Suppressor macrophage treated with lipopolysaccharide for 1 hour (primary cell): Measurements from ENCODE around the gene DVL1.
"Not testable (repeated sequence)": the region's sequence is repeated elsewhere in the genome, so short reads cannot be mapped to it uniquely, and the experiment has no call there.

Source experiments
- DNase-seq, 3 donors: peaks; one replicate each; pipeline ENCODE4 v3.0.0-alpha.2; 2020 to 2022

The DVL1 gene

GRCh38 chr1:1349256-1350012 is at the start of gene DVL1:
Gene DVL1 (minus strand): TSS chr1:1349418. CDS start chr1:1349065, 353 bp downstream.
- peak; percentile 69 to 93 (median 85) for DNase-seq

GRCh38 chr1:1398677-1399186 is 49.5 kb upstream of the DVL1 start:
- peak; percentile 49 to 62 (median 52) for DNase-seq

DNA sequence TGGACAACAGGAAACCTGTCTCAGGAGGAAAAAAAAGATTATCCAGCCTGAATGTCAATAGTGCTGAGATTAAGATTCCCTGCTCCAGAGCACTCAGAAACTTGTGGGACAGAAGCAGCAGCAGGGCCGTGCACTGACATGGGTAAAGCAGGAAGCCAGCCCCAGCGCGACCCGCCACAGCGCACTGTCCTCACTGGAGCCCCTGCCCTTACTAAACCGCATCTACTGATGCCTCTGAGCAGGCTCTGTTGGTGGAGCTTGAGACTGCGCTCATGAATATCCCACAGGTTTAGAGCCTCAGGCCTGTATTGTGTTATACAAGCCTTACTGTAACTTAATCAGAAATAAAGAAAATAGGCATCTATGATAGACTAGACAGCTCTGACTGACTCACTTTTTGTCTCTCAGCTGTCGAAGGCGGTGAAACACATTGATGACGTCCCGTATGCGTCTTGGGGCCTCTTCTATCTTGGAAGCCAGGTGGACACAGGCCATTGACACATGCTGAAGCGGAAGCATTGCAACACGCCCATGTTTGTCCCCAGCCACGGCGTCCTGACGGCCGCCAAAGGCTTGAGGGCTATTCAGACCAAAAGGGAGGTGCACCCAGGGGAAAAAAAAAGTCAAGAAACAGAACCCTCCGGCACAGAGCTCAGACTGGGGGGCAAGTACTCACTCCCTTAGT is 48.8 kb upstream of the DVL1 start:
- DNase-seq, result peak in 1 of 3 donors; percentile 21

GRCh38 chr1:1395166-1395565 is 45.9 kb upstream of the DVL1 start:
- DNase-seq, result no peak

GRCh38 chr1:1394116-1394515 is 44.9 kb upstream of the DVL1 start:
- no peak for DNase-seq

GRCh38 chr1:1393428-1393827 is 44.2 kb upstream of the DVL1 start:
- DNase-seq, result no peak

- no peak for DNase-seq
These were observed 43.8 kb upstream of the DVL1 start for GRCh38 chr1:1393014-1393413.

- no peak for DNase-seq
These were observed 42.0 kb upstream of the DVL1 start for GRCh38 chr1:1391225-1391624.

- DNase-seq, result no peak
These were observed 41.5 kb upstream of the DVL1 start for GRCh38 chr1:1390675-1391074.

DNA sequence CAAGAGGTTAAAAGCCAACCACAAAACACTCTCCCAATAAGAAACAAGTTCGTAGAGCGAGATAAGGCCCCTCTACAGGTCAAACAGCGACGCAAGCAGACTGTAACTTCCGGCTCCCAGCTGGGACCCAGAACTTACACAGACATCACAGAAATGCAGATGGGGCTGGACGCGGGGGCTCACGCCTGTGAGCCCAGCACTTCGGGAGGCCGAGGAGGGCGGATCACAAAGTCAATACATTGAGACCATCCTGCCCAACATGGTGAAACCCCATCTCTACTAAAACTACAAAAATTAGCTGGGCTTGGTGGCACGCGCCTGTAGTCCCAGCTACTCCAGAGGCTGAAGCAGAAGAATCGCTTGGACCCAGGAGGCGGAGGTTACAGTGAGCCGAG is 38.9 kb upstream of the DVL1 start:
- DNase-seq, result no peak

DNA sequence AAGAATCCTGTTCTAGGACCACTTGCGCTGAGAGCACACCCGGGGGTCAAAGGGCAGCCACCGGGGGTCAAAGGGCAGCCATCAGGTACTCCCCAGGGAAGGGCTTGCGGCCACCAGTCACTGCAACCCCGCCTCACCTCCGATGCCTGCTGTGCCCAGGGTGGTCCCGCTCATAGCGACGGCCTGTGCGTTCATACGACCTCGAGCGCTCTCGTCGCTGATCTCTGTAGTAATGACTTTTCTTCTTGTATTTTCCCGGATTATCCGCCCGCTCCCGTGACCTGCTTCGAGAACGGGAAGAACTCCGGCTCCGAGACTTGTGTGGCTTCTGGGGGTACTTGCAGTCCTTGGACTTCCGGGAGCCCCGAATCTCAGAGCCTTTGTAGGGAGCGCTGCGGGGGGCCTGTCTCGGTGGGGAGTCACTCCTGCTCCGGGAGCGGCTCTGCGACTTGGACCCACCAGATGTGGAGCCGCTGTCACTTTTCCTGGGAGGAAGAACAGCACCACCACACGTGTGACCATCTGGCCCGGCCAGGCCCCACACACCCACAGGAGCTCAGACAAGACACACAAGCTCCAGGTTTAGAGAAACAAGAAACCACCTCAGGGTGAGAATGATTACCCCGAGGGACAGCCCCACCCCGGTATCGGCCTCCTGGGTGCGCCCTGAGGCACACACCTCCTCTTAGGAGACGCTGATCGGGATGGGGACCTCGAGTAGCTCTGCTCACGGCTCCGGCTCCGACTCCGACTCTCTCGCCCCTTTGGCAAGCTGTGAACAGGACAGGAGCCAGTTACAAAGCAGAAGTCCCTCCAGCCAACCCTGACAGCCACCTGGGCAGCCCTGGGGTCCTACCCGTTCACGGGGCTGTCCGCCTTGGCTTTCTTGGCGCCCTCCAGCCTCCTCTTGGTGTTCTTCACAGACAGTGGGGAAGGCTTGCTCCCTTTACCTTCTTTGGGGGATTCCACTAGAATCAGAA is 38.2 kb upstream of the DVL1 start:
- DNase-seq, result no peak

DNA sequence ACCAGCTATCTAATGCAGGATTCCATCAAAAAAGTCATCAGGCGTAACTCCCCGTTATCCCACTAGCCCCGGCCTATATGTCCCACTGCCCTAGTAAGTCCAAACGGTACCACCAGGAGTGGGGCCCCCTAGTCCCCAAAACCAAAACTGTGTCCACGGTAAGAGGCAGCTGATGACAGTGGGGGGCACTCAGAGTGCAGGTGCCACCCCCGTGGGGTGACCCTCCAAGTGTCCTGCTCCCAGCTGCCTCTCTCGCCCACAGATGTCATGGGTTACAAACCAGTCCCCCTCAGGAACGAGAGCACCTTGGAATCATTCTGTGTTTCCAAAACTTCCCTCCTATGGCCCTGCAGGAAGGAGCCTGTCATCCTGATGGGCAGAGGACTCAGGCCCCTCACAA is 36.7 kb upstream of the DVL1 start:
- no peak for DNase-seq

DNA sequence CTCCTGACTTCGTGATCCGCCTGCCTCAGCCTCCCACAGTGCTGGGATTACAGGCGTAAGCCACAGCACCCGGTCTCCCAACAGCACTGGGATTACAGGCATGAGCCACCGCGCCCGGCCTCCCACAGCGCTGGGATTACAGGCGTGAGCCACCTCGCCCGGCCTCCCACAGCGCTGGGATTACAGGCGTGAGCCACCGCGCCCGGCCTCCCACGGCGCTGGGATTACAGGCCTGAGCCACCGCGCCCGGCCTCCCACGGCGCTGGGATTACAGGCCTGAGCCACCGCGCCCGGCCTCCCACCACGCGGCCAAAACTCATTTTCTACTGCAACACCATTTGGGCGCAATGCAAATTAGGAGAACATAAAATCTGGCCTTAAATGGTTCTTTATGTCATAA is 36.1 kb upstream of the DVL1 start:
- DNase-seq, result not testable (repeated sequence)

DNA sequence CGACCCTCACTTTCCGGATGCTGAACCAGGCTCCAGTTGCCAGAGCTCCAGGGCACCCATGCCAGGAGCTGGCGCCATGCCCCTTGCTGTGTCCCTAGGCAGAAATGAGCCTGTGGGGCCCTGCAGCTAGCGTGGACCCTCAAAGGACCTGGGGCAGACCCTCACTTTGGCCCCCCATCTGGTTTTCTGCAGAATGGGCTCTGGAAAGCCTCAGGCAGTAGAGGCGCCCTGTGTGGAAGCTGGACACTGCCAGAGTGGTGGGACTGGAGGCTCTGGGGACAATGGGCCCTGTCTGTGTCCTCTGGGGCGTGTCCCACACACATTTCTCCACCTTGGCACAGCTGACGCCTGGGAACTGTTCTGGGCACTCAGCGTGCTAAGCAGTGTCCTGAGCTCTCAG is 32.1 kb upstream of the DVL1 start:
- no peak for DNase-seq

- no peak for DNase-seq
These were observed 31.6 kb upstream of the DVL1 start for GRCh38 chr1:1380860-1381259.

GRCh38 chr1:1377540-1378205 is 28.5 kb upstream of the DVL1 start:
- DNase-seq, result no peak

DNA sequence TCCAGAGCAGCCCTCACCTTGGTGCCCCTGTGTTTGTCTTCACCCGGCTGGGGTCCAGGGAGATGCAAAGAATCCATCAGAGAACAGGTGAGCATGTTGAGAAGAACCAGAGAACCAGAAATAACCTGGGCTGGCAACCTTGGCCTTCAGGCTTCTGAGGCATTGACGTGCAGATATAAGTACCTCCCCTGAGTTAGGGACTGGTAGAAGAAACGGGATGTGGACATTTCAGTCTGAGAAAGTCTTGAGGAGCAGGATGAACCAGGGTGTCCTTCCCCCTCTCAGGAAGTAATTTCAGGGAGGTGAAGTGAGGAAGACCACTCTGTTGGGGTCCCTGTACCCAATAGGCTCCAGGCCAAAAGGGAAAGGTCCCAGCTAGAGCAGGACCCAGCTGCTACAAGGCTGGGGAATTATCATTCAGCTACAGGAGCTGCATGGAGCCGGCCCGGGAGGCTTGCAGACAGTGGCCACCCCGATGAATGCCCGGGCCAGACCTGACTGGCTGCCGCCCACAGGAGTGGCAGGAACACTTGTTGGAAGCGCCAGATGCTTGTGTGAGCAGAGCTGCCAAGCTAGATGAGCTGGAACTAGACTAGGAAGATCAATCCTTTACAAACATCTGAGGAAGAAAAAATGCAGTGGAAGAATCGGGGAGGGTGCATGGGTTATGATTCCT is 27.5 kb upstream of the DVL1 start:
- no peak for DNase-seq

DNA sequence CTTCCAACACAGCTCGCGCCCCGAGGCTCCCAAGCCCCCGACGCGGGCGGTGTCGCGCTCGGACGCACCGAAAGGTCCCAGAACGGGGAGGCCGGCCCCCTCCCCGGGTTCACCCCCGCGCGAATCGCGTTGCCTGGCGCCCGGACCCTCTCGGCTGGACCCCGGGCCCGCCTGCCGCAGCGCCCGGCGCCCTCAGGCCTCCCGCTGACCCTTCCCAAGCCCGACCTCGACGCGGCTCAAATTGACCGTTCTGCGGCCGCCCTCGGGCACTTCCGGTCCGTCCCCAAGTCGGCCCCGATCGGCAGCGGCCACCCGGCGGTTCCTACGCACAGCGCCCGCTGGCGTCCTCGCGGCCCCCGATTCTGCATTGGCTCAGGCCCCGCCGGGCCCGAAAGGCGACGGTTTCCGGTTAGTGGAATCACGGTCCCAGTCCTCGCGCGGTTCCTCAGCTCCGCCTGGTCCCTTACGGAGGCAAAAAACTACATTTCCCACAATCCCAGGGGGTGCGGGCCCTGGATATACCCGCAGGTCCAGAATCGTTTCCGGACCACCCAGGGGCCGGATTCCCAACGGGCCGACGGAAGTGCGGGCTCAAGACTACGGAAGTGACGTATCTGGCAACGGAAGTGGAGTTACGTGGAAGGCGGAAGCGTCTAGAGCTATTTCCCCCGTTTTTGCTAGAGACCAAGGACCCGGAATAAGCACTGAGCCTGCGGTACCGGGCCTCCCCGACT is 25.9 kb upstream of the DVL1 start, which contains the start of gene AURKAIP1:
AURKAIP1 (minus strand) TSS at position 279 of the 734 bp plus-strand sequence. CDS start 451 bp downstream, outside the sequence.
- DNase-seq, result peak; percentile 100

DNA sequence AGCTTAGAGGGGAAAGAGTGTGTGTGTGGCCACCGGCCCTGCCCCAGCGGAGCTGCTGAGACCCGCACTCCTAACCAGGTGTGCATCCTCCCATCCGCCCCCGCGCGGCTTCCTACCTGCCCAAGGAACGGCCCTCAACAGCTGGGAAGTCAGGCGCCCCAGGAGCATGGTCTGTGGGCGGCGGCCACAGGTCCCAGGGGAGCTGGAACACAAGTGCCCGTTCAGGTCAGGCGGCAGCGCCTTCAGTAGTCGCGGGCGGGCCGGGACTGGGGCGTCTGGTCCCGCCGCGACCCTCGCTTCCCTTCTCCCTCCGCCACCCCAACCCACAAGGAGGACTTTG is 25.3 kb upstream of the DVL1 start:
- peak in 1 of 3 donors; percentile 25 for DNase-seq

DNA sequence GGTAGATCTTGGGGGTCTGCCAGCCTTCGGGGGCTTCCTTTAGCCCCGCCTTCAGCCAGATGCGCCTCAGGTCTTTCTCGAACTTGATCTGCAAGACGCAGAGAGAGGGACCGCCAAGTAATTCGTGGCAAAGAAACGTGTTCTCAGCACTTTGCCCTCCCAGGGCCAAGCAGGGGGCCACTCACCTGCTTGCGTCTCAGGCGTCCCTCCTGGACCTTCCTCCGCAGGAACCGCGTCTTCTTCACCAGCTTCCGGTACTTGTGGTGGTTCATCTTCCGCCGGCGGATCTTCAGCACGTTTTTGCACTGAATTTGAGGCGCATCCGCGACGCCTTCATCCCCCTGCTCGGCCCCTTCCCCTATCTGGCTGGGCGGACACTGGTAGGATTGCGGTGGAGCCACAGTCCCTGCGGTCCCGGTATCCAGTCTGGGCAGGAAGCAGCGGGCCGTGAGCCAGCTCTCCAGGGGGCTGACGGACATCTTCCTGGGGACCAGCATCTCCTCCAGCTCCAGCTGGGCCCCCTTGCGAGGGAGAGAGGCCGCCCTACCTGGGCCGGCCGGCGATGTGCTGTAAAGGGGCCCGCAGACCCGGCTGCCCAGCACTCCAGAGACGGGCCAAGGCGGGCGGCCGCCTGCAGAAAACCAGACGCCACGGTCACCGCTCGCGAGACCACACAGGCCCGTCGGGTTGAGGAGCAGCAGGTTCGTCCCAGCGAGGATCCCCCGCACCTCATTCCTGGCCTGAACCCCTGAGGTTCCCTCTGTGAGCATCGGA is 24.8 kb upstream of the DVL1 start:
- no peak for DNase-seq
